ENCODE data around the gene FRMD1.

FRMD1 gene

DNA sequence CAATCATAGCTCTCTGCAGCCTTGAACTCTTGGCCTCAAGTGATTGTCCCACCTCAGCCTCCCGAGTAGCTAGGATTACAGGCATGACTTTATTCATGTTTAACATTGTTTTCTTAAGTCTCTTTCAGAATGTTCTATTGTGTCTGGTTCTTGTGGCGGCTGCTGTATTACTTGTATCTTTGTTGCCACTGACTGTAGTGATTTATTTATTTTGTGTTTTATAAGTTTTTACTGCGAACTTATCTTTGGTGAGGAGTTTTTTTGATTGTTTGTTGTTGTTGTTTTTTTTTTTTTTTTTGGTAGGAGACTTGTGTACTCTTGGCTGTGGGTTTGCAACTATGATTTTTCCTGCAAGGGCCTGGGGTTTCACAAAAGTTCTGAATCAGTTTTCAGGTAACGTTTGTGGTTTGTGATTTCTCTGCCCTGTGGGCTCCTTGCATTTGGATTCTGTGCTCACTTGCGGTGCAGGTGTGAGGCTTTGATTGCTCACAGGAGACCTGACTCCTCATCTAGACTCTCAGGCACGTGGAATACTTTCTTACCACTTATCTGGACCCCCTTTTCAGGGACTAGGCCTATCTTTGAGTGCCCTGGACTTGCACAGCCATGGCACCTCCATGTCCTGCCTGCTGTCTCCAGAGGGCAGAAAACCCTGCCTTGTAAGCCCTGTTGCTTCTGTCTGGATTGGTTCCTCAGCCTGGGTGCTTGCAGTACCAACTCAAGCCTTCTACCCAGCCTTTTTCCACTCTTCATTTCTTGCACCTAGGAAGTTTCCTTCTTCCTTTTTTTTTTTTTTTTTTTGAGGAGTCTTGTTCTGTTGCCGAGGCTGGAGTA, 56.3 kb downstream of the FRMD1 start:
- DNase-seq: no peak

DNA sequence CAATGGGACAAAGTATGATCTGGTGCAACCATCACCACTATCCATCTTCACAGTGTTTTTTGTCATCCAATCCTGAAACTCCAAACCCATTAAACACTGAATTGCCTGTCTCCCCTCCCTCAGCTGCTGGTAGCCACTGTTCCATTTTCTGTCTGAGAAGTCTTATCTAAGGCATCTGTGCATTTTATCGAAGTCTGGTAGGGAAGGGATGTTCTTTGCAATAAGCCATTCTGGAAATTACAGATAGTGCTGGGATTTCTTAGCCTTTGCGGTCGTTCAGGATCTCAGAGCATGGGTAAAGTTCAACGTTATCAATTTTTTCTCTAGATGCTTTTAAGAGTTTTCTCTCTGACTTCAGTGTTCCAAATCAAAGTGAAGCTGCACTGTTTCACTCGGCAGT, 57.4 kb downstream of the FRMD1 start:
- DNase-seq: no peak

DNA sequence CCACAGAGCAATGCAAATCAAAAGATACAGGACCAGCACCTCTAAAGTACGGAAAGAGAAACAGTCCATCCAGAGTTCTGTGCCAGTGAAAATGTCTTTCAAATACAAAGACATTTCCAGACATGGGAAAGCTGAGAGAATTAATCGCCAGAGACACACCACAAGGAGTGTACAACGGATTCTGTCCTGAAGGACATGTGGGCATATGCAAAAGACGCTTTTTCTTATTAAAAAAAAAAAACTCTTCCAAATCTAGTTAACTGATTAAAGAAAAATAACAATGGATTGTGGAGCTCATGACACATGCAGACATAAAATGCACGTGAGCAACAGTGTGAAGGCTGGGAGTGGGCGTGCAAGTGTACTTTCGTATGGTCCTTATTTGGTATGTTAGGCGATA, 58.8 kb downstream of the FRMD1 start:
- no peak for DNase-seq

DNA sequence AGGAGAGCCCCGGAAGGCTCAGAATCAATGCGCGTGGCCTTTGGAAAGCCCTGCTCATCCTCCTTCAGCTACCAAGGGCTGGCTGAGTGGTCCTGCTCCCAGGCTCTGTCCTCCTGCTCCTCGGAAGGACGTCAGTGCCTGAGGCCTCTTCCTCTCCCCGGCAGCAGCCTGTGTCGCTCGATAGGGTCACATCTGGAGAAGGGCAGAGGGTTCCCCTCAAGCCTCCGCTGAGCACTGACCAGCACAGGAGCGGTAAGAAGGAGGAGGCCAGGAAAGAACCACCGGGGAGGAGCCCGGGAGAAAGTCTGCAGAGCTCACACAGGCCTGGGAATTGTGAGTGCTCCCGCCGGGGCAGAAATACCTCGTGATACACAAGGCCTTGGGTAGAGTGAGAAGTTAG, 60.3 kb downstream of the FRMD1 start:
- DNase-seq: no peak

DNA sequence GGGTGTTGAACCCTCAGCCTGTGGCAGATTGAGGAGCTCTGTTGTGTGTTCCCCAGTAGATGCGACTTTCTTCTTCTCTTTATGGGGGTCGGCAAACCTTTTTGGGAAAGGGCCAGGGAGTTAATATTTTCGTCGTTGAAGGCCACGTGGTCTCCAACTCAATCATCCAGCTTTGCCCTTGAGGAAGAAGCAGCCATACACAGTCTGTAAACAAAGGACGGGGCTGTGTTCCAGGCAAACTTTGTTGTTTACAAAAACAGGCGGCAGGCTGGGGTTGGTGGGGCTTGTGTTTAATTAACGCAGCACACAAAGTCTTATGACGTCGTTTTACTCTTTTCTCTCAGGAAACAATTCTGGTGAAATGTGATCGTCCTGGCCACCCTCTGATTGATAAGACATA, 61.4 kb downstream of the FRMD1 start:
- DNase-seq: no peak

DNA sequence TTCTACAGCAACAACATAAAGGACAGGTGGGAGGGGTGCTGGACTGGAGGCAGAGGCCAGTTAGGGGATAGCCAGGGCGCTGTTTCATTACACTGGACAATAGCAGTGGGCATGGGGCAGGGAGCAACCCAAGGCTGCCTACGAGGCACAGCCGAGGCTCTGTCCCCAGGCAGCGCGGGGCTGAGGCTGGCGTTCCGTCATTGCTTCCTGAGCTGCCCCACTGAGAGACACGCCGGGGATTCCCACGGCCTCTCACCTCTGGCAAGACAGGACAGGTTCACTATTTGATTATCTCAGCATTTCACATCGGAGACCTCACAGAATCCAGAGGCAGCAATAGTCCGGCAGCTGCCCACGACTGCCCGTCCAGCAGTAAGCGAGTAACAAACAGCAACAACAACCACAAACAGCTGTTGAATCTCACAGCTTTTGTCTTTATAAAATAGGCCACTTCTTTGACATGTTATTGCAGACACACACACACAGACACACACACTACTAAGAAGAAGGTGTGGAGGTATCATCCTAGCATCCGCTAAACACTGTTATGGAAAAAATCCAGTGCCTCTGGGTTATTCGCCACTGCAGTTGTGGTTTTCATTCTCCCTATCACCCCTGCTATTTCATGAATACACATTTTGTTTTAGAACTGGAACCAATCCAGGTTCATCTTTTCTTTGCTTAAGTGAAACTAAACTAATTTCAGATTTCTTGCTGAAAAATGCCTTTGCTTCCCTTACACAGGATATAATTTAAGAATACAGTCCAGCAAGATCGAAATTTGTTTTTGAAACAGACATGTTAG, 62.1 kb downstream of the FRMD1 start:
- DNase-seq: no peak

DNA sequence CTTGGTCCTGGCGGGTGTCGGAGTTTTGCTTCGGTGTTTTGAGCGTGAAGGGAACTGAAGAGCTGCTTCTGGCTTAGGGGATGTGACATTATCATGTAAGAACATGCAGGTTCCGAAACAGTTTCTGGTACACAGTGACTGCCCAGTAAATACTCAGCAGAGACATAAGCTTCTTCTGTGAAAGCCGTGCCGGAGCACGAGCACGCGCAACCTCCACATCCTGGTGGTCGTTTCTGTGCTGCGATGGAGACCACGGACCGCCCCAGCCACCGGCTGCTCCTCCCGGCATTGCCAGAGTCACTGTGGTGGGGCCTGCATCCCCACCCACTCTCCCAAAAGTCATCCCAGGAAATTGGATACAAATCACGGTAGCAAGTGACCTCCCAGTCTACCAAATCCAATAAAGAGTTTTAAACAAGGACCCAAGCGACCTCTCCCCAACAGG, 62.8 kb downstream of the FRMD1 start:
- DNase-seq: no peak

DNA sequence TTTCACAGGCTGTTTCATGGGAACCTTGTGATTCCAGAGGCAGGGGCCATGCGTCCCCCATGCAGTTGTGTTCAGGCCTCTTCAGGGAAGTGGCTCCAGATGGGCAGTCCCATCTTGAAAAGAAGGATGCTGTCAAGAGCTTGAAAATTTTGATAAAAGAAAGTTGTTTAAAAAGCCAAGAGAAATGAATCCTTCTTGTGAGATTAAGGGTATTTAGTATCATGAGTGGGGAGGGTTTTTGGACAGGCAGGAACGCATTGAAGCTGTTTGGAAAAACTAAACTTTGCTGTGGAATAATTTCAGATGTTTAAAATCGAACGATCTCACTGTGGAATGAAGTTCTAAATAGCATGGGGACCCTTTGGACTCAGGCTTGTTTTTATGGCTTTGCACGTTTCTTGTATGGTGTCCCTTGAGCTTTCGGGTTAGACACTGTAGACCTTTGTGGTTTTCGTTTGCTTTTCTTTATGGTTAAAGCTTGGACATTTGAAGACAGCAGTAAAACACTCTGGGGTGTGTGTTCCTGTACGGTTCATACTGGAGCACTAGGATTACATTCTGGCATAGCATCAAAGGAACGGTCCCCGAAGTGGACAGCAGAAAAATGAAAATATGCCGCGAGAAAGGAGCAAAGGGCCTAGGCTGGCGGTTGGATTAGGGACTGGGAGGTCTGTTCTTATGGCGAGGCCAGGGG, 63.4 kb downstream of the FRMD1 start:
- no peak for DNase-seq

DNA sequence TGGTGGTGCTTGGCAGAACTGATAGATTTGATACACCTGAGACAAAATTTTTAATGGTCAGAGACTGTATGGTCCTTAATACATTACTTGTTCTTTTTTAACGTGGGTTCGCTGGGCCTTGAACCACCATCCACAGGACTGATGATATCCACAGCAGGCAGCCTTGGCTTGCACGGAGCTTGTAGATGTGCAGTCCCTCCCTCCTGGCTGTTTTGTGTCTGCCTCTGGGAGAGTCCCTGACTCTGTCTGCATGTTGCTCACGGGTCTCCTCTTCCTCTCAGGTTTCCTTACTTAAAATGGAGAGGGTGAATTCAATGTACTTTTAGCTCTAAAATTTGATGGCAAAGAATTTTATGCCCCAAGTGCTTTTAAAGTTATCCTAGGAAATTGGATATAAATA, 64.0 kb downstream of the FRMD1 start:
- DNase-seq: no peak

DNA sequence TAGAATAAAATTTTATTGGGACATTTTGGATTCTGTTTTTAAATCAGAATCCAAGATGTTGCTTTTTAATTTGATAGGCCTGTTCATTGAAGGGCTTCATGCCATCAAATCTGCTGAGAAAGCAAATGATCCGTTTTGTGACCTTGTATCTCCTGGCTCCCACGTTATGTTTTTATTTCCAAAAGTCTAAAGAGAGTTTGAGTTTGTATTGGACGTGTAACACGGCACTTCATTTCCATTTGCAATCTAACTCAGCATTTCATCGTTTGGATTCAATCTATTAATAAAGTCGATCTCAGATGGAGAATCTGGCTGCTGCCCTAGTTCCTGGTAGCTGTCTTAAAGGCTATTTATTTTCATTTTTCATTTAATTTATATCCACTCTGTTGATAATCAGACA, 64.6 kb downstream of the FRMD1 start:
- no peak for DNase-seq

DNA sequence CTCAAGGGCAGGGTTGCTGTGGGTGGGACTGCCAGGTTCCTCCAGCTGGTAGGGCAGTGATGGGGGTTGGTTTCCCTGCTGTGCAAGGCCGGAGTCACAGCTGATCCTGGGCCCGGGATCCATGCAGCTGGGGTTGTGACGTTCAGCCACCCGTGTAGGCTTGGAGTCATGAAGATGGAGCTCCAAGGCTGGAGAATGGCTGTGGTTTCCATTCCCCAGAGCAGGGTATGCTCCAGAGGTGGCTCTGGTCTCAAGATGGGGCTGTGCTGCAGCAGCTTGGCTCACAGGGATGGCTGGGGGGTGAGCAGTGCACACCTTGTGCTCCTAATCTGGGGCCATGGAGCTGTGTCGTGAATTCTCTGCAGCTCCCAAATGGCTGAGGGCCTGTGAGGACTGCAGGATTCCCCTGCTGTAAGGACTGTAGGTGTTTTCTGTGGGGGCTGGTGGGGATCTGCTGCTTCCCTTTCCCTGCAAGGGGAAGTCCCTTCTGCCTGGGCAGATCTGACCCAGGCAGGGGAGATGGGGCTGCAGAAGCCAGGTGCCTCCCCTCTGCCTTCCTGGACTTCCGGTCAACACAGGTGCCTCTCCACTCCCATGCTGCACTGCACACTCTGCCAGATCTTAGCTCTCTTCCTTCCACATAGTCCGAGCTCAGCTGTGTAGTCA, 65.6 kb downstream of the FRMD1 start:
- DNase-seq: no peak

DNA sequence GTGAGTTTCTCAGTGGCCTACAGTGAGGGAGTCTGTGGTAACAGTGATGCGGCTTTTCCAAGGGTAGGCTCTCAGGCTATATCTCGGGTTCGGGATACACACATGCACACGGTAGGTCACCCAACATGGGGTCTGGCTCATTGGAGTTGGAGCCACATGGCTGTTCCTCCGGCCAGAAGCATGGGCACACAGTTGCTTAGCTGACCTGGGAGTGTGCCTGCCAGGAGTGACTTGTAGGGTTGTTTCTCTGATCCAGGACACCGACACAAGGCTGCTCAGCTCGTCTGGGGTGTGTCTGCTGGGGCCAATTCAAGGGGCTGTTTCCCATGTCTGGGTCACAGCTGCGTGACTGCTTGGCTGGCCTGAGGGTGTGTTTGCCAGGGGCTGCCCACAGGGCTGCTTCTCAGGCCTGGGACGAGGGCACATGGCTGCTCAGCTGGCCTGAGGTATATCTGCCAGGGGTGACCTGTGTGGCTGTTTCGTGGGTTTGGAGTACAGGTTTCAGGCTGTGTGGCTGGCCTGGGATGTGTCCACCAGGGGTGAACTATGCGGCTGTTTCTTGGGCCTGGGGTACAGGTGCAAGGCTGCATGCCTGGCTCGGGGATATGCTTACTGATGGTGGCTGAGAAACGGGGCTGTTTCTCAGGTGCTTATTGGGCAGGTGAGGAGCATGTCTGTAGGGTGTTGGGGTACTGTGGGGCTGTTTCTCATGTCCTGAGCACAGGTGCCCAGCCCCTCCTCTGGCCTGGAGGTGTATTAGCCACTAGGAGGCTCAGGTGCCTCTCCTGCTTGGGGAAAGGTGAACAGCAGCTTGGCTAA, 66.4 kb downstream of the FRMD1 start:
- DNase-seq: no peak

DNA sequence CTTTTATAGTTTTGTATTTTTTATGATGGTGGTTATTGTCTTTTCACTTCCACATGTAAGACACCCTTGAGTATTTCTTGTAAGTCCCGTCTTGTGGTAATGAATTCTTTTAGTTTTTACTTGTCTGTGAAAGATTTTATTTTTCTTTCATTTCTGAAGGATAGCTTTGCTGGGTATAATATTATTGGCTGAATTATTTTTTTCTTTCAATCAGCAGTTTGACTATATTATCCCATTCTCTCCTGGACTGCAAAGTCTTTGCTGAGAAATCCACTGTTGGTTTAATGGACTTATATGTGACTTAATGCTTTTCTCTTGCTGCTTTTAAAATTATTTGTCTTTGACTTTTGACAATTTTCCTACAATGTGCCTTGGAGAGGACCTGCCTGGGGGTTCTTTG, 67.7 kb downstream of the FRMD1 start:
- no peak for DNase-seq

DNA sequence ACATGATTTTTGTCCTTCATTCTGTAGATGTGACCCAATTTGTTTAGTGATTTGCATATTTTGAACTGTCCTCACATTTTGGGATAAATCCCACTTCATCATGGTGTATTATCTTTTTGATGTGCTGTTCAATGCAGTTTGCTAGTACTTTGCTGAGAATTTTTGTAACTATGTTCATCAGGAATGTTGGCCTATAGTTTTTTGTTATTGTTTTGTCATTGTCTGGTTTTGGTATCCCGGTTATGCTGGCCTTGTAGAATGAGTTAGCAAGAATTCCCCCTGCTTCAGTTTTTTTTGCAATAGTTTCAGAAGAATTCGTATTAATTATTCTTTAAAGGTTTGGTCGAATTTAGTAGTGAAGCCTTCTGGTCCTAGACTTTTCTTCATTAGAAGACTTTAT, 69.7 kb downstream of the FRMD1 start:
- no peak for DNase-seq

DNA sequence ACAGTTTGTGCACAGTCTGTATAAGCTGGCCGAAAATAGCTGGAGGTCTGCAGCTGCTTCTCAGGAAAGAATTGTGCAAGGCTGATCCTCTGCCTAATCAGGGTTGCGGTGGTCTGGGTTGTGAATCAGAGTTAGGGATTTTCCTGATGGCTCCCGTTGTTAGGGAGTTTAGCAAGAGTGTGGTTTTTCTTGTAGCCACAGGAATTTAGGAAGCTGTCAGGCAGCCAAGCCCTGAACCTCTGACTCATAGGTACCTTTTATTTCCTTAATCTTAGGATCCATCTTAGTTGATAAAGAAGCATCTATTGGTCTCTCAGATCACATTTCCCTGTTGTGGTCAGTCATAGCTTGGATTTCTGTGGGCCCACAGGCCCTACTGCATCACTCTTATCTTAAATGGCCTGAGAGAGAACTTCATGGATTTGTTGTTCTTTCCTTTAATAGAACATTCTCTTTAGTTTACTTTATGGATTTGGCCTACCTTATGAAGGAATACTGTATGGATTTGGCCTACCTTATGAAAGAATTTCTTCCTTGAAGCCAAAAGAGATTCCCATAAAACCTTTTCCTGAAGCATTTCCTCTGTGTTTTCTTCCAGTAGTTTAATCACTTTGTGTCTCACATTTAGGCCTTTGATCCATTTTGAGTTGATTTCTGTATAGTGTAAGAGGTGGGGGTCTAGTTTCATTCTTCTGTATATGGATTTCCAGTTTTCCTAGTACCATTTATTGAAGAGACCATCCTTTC, 71.2 kb downstream of the FRMD1 start:
- no peak for DNase-seq

DNA sequence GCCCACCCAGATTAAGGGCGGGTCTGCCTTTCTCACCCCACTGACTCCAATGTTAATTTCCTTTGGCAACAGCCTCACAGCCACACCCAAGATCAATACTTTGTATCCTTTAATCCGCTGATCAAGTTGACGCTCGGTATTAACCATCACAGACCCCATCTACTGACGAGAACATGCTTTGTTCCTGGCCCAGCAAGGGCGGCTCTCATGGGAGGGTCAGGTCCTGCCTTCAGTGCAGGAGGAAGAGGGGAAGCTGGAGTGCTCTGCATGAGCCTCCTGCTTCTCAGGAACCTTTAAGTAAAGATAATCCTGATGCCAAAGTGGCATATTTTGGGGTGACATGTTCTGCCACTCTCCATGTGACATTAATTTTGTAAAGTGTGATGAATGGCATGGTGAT, 73.2 kb downstream of the FRMD1 start:
- no peak for DNase-seq

DNA sequence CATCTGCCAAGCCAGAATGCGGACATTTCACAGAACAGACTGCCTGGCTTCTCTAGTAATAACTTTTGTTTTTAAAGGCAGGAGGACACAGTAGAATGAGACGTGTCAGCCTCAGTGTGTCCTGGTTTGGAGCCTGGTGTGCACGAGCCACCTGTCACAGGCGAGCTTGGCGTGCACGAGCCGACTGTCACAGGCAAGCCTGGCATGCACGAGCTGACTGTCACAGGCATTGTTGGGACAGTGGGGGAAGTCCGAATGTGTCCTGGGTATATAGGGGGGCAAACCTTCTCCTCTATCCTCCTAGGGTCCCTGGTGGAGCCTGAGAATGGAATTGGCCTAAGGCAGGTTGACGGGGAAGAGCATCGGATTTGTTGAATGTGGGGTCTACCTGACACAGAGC, 74.1 kb downstream of the FRMD1 start:
- DNase-seq: no peak

DNA sequence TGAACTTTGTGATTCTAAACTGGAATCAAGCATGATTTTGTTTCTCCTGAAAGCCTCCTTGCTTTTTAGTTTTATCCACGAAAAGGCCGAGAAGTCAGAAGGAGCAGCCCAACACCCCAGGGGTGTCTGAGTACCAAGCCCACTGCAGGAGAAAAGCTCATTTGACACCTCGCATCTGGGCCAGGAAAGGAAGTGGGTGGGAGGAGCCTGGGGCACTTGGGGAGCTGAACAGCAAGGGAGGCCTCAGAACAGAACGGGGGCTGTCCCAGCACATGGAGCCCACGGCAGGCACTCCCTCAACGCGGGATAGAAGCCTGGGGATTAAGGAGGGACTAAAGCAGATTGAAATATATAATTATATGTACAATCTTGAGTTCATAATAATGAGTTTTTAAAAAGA, 75.0 kb downstream of the FRMD1 start:
- DNase-seq: no peak

All from activated naive CD4-positive, alpha-beta T cell treated with anti-CD3 and anti-CD28 coated beads, Interleukin-2, amount 50 U/mL, for 16 hours (primary cell).